Measurements from ENCODE around the gene MAPK4. TPM values are rescaled to one million over a fixed set of nuclear protein-coding genes. Genes with fewer than 3 reads are reported as not detected.
A peak's percentile ranks its signal among the peaks of the same experiment; 100 is the strongest.
"Not testable (repeated sequence)": the region's sequence is repeated elsewhere in the genome, so short reads cannot be mapped to it uniquely, and the experiment has no call there.

The MAPK4 gene
- total RNA-seq, 1 donor from 2014 or later: 30.3 TPM

- no peak for DNase-seq
These were observed 127.6 kb downstream of the MAPK4 start for GRCh38 chr18:50687491-50687890.

GRCh38 chr18:50689578-50689977, 129.7 kb downstream of the MAPK4 start:
- DNase-seq: no peak

DNA sequence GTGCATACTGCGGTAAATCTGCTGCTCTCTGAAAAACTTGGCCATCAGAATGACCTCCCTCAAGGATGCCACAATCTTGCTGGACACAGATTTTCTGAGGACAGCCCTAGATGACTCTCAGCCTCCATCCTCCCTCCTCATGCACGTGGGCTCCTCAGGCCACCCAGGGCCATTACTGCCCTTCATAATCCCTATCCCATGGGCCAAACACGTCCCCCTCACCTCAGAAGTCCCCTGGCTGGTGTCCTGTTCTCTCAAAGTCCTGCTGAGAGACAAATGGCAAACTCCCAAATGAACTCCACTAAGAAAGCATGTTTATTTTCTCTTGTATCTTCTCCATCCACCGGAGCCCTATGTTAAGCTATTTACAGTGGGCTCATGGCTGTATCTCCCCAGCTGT, 134.3 kb downstream of the MAPK4 start:
- DNase-seq: no peak

DNA sequence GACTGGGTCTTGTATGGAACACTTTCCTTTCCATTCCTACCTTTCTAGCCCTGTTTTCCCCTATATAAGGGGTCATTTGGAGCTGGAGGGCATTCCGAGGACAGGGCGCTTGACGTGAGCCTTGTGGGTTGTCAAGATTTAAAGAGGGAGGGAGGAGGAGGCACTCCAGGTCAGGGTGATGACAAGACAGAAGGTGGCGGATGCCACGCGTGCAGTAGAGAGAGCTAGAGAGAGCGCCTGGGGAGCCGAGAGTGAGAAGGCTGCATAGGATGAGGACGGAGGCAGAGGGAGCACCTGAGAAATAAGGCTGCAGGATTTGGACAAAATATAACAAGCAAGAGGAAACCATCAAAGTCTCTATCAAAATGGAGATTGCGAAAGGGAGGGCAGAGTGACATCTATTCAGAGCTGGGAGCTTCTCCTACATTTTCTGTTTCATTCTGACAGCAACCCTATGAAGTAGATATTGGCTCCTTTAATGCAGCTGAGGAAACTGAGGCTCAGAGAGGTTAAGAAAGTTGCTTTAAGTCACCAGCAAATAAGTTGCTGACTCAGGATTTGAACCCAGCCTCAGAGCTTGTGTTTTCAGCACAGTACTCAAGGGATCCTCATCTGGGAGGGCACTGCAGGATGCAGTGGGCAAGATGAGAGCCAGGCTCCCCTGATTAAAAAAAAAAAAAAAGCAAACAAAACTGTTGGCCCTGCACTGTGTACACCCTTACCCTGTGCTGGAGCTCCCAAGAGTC, 135.7 kb downstream of the MAPK4 start:
- no peak for DNase-seq

- DNase-seq: no peak
These were observed 136.5 kb downstream of the MAPK4 start for GRCh38 chr18:50696436-50696835.

DNA sequence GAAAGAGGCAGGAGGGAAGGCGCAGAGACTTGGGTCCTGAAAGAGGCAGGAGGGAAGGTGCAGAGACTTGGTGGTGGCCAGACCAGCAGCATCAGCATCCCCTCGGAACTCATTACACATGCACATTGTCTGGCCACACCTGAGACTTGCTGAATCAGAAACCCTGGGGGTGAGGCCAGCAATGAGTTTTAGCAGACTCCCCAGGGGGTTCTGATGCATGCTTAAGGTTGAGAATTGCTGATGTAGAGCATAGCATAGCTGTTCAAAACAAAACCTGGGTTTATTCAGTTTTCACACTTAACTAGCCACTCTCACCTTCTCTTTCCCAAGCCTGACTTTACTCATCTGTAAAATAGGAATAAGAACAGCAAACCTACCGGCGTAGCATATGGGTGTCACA, 137.0 kb downstream of the MAPK4 start:
- DNase-seq: no peak

DNA sequence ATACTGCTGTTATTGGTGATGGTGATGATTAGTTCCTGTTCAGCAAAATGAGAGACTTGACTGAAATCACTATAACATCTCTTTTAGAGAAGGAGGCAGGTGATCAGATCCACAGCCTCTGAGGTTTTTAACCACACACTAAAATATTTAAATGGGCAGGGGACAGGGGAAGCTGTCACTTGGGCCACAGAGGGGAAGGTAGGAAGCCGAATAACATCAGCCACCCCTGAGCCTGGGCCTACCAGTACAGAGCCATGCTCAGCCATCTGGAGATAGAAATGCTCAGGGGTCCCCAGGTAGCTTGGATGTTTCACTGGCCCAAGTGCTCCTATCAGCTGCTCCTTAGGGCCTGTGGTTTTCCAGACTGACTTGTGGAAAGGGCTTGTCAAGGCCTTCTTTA, 137.6 kb downstream of the MAPK4 start:
- no peak for DNase-seq

DNA sequence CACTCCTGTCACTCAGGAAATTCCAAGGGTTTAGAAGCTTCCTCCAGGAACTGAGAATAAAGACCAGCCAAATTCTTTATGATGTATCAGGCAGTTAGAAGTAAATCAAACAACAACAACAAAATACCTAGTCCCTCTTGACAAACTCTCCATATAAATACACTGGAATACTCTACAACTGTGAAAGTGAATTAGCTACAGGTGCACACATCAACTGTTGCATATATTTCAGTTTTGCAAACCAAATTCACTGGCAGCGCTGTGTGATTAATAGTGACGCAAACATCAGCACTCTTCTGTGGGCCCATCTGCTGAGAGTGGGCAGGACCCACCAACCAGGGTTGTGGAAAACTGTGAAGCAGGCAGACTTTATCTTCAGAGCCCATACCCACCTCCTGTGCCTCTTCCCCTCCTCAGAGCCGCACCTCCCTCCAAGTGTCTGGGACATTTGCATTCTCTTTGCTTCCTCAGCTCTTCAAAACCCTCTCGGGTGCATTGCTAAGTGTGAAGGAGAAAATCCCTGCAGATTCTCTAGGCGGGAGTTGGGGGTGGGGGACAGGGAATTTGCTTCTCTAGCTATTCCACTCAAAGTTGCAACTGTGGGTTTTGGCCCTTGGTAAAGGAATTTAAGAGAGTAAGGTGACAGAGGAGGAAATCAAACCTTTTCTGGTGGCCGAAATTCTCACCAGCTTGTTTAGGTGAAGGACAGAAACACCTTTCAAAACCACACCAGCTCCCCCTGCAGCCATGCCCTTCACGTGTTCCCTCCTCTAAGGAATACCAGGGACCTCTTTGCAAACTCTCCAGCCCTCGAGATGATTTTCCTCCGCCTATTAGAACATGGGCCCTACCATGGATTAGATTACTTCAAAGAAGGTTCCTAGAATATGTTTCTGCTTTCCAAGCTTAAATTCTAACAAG, 140.6 kb downstream of the MAPK4 start:
- no peak for DNase-seq

DNA sequence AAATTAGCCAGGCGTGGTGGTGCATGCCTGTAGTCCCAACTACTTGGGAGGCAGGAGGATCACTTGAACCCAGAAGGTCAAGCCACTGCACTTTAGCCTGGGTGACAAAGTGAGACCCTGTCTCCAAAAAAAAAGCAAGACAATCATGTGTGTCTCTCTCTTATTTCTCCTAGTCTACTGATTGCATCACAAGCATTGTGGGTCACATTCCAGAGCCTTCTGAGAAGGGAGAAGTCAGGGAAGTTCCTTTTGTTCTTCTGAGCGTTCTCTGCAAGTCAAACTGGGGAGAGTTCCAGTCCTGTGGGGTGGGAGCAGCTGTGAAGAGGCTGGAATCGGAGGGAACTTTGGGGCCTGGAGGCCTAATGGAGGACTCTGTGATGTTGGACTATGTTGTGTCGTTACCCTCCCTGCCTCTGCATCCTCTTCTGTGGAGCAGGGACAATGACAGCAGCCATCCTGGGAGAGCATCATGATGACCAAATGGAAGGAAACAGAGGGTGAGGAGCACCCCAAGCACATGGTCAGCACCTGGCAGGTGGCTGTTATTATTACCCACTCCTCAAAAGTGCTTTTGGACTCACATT, 144.6 kb downstream of the MAPK4 start:
- no peak for DNase-seq

- no peak for DNase-seq
These were observed 146.3 kb downstream of the MAPK4 start for GRCh38 chr18:50706199-50706598.

- DNase-seq: no peak
These were observed 146.8 kb downstream of the MAPK4 start for GRCh38 chr18:50706651-50707050.

GRCh38 chr18:50707297-50707696, 147.4 kb downstream of the MAPK4 start:
- not testable (repeated sequence) for DNase-seq

- no peak for DNase-seq
These were observed 148.1 kb downstream of the MAPK4 start for GRCh38 chr18:50707855-50708469.

DNA sequence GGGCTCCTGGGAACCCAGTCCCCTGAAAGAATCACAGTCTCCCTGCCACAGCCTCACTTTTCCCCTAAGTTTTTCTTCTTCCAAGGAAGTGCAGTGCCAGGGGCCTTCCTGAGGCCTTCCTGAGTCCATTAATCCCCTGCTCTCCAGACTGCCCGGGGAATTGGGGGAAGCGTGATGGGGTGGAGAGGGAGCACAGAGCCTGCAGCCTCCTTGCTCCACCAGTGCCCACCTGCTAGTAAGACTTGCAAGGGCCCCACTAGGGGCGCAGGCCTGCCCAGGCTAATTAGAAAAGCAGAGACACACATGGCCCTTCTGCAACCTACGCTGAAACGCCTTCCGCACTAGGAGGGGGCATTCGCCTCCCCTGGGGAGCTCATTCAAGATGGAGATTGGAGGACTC, 149.3 kb downstream of the MAPK4 start:
- DNase-seq: no peak

DNA sequence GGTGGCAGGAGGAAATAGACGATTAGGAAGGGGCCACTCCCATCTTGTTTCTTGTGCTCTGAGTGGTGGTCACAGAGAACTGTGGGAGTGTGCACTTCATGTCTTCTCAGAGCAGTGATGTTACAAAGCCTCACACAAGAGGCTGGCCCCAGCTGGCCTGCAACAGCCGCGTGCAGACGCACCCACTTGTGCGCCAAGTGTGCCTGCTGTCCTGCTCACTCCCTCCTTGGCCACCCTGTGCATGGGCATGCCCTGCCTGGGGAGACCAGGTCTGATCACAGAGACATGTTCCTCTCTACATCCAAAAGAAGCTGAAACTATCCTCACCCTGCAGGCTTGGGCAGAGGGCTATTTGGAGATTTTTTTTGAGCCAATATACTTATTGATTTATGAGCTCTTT, 151.5 kb downstream of the MAPK4 start:
- peak; percentile 8 for DNase-seq

DNA sequence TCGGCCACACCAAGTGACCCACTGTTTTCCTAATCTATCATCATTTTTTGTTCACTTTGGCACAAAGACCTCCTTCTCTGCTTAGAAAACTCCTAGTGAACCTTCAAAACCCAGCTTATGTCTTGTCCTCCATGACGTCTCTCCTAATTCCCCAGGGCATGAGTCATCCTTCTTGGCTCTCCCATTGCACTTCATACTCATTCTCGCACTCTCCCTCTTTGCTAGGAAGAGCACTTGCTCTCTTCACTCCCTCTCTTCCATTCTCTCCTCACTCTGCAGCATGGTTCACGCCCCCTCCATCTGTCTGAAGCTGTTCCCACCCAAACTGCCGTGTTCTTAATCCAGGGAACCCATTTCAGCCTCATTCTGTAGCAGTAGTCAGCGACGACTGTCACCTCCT, 156.0 kb downstream of the MAPK4 start:
- DNase-seq: no peak

DNA sequence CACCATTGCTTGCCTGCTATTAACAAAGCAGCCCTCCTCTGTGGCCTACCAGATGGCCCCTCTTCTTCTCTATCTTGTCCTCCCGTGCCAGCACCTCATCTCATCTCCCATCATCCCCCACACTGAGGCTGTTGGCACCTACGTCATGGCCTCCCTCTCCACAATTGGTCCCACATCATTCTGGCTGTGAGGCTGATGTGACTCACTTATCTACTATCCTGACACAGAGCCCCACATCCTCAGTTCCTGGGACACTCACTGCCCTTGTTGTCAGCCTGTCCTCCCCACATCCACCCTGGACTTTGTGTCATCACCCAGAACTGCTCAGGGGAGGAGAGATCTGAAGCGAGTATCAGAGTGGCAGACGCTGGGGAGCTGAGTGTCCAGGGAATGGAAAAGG, 157.0 kb downstream of the MAPK4 start:
- peak; percentile 23 for DNase-seq

DNA sequence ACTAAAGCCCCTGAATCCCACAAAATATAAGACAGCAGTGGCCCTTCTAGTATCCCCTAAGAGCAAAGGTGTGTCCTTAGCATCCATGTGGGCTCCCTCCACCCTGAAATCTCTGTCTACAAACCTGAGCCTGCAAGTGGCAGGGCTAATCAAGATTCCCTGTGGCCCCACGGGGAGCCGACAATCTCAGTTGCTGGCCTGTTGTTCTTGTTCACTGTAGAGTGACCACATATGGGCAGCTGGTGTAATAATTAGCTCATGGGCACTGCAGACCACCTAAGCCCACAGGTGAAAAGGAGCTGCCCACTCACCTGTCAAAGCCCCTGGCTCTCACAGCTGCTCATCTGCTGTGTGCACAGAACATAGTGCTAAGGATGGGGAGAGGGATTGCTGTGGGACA, 157.7 kb downstream of the MAPK4 start:
- DNase-seq: no peak

GRCh38 chr18:50719471-50720324, 159.8 kb downstream of the MAPK4 start:
- no peak for DNase-seq

DNA sequence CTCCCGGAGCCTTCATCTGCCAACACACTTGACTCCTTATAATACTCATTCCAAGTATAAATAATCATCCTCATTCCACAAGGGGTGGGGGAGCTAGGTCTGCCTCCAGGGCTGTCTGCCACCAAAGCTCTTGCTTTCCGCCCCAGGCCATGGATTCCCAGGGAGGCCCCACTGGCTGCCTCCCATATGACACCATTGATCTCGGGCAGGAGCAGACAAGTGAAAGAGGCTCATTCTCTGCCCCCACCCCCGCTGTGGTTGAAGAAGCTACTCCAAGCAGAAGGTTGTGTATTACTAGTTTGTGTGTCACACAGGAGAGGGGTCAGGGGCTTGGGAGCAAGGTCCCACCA, 160.4 kb downstream of the MAPK4 start:
- no peak for DNase-seq

- no peak for DNase-seq
These were observed 161.1 kb downstream of the MAPK4 start for GRCh38 chr18:50721006-50721405.

Data from occipital lobe (tissue), 2 donors.